Bone marrow (tissue), 2 donors: ENCODE data around the gene RBM43.
"Not testable (repeated sequence)": the region's sequence is repeated elsewhere in the genome, so short reads cannot be mapped to it uniquely, and the experiment has no call there.

Experiments
- DNase-seq, 2 donors: peaks; one replicate each; lab custom pipeline; 2025; lab: John Stamatoyannopoulos, UW

Gene RBM43

DNA sequence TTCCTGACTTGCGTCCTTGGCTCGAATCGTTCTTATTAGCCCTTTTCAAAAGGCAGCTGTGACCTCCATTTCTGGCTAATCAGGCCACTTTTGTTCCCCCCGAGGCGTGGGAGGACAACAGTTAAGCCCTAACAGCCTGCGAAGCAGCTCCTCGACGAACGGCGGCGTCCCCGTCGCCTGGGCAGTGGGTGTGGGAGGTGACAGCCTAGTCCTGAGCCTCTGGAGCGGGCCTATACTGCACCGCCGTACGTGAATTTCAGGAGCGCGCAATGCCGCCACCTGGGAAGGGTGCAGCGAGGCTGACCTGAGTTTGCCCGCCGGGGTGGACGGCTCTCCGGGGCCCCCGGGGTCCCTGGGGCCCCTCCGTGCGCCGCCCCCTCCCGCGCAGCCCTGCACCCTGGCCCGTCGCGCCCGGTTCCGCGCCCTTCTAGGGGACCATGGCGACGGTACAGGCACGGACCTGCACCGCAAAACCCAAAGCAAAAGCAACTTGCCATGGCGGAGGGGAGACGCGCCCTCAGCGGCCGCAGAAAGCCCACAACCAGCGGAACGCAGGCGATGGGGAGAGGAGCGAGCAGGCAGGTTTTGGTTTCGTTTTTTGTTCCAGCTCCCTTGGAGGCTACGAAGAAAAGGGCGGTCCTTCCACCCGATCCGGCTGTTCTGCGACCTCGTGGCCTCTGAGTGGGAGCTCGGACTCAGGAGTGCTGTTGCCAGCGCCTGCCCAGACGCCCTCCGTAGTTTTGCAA lies at the start of gene RBM43:
Gene RBM43, minus strand, starts transcription at position 633 of the 746 bp plus-strand sequence. Its CDS starts 136 bp downstream, at position 497.
- peak; percentile 42 to 87 for DNase-seq

- DNase-seq: not testable (repeated sequence)
Measured at GRCh38 chr2:151310313-151310712, 48.6 kb upstream of the RBM43 start.

DNA sequence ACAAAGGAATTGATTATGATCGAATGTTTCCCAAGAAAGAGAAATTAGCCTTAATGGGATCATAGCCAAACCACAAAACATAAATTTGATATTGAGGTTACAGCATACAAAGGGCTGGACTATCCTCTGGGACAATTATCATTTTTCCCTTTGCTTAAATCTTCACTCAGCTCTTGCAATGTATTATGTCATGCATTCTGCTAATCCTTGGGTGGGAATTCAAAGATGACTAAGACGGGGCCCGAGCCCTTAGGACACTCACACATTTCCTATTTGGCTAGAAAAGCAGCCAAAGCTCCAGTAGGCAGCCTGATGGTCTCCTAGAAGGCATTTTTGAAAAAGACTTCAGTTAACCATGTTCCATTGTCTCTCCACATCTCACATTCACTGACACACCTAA lies 45.0 kb upstream of the RBM43 start:
- no peak for DNase-seq

DNA sequence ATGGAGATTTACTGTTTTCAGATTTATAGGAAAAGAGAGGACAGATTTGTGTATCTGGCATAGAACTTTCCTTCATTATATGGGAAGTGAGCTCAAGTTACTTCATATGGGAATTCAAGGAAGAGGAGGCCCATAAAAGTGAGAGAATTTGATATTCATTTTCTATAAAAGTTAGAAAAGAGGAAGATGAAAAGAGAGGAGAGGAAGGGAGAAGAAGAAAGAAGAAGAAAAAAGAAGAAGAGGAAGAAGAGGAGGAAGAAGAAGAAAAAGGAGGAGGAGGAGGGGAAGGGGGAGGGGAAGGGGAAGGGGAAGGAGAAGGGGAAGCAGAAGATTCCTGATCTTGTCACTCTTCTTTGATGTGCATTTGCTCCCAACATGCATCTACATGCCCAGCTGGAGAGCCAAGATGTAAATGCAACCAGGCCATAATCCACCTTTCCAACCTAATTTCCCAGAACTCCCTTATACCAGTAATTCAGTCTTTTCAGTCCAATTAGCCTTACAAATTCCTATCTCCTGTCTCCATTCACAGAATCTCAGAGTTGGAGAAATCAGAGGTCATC lies 43.5 kb upstream of the RBM43 start:
- DNase-seq: no peak

DNA sequence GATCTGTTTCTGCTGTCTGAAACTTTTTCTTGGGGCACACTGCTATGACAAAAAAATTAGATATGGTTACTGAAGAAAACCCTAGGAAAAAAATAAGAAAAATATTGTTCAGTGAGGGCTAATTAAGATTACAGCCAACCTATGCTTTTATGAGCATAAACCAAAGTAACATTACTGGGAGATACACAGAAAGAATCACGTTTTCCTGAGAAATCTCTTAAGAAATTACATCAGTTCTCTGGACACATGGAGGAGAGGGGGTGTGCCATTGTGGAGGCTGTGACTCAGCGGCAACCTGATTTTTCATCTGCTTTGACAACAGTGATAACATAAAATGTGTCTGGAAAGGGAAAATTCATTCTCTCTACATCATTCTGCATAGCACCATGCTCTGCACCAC lies 41.2 kb upstream of the RBM43 start:
- DNase-seq: no peak

- DNase-seq: no peak
Measured at GRCh38 chr2:151302404-151302803, 40.7 kb upstream of the RBM43 start.

- DNase-seq: no peak
Measured at GRCh38 chr2:151299920-151300539, 38.4 kb upstream of the RBM43 start.

- DNase-seq: peak; percentile 10 to 88
Measured at GRCh38 chr2:151297882-151298281, 36.2 kb upstream of the RBM43 start.

- not testable (repeated sequence) for DNase-seq
Measured at GRCh38 chr2:151295926-151296325, 34.3 kb upstream of the RBM43 start.

DNA sequence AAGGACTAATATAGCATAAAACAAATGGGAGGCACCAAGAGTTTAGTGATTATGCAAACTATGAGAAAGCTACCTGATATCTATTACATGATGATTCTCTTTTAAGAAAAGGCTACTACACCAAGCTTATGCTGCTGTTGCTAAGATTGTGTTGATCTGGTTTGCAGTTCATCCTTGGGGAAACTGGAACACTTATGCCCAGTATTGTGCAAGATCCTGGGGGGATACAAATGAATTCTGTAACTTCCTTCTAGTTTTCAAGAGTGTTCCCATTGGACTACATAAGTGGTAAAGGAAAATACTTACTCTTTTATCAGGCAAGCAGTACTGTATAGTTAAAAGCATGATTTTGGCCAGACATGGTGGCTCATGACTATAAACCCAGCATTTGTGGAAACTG lies 30.9 kb upstream of the RBM43 start:
- DNase-seq: no peak

DNA sequence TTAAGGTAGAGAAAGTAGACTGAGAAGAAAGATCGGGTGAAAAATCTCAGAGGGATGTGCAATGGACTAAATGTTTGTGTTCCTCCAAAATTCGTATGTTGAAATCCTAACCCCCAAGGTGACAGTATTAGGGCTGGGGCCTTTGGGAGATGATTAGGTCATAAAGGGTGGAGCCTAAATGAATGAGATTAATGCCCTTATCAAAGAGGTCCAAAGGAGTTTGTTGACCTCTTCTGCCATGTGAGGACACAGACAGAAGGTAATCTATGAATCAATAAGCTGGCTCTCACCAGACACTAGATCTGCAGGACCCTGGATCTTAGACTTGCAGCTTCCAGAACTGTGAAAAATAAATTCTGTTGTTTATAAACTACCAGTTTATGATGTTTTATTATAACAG lies 30.5 kb upstream of the RBM43 start:
- DNase-seq: no peak

GRCh38 chr2:151291224-151291623 lies 29.6 kb upstream of the RBM43 start:
- DNase-seq: no peak

DNA sequence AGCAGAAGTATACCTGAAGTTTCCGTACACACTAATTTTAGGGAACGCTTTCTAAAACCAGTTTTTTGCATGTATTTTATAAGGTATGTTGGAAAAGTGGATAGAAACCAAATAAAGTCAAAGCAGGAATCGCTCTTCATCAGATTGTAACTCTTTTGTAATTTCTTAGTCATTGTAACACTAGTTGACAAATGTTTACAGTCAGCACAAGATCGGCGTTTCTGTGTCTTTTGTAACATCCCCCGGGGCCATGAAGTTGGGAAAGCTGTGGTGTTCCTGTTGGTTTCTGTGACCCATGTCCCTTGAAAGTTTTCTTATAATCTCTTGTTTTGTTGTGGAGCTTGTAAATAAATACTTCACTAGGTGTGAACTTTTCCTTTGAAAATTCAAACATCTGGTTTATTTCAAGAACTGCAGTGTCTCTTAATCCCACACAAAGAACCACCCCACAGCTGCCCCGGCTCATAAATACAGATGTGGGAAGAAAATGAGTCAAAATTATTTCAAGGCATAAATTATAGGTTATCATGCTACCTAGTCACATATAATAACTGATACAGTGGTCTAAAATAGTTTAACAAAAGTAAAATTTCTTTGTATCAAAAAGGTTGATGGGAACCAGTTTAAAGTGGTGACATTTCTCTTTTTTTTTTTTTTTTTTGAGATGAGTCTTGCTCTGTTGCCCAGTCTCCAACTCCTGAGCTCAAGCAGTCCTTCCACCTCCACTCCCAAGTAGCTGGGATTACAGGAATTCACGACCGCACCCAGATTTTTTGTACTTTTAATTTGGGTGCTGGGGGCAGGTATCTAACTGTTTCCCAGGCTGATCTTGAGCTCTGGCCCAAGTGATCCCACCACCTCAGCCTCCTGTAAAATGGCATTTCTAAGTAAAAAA lies 28.6 kb upstream of the RBM43 start:
- peak in 1 of 2 donors; percentile 16 for DNase-seq

DNA sequence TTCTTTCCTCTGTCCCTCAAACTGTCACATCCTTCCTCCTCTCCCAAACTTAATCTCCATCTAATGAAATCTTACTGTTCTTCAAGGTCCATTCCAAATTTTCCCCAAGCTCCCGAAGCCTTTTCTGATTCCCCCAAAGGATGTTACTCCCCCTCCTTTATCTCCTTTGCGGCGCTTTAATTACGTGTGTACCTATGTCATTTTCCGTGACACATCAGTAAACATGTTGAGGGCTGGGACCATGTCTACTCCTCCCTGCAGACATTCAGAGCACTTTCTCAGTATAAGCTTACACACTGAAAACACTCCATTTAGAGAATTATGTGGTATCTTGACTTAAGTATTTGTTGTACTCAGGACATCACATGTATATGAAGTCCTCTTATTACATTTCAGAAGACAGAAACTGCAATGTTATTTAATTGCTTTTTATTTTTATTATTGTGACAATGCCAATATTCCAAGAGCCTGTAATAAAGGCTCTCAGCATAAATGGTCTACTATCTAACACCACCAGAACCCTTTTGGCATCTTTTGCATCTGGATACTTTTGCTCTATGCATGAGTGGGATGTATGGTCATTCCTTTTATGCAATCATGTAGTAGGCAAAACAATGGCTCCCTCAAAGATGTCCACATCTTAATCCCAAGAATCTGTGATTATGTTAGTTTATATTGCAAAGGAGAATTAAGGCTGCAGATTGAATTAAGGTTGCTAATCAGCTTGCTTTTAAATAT lies 26.0 kb upstream of the RBM43 start:
- no peak for DNase-seq

DNA sequence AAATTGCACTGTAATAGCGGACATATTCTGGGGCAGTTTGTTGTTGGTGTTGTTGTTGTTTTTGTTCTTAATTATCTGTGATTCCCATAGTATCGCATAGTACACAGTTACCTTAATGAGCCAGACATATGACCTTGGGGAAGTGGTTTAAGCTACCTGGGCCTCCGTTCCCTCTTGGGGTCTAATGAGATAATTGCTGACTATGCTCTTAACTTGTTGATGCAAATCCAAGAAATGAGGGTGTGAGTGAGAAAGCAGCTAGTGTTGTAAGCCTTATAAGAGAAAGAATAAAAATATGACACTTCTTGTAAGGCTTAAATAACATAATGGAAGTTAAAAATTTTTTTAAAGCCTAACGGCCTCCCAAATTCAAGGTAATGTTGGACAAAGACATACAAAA lies 20.7 kb upstream of the RBM43 start:
- no peak for DNase-seq

DNA sequence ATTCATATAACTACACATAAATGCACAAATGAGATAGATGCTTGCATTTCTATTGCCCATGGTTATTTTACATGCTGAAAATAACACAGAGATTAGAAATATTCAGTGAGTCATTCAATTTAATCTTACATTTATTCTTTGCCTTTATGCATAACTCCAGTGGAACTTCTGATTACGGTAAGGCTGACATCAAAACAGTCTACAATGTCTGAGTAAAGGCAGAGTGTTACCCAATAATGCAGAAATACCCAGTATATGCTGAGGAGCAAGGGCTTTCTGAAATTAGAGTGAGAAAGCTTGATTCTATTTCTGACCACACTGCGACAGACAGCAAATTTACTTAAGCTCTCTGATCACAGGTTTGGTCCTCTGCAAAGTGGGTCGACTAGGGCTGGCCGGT lies 18.6 kb upstream of the RBM43 start:
- no peak for DNase-seq

- no peak for DNase-seq
Measured at GRCh38 chr2:151278487-151278886, 16.8 kb upstream of the RBM43 start.

DNA sequence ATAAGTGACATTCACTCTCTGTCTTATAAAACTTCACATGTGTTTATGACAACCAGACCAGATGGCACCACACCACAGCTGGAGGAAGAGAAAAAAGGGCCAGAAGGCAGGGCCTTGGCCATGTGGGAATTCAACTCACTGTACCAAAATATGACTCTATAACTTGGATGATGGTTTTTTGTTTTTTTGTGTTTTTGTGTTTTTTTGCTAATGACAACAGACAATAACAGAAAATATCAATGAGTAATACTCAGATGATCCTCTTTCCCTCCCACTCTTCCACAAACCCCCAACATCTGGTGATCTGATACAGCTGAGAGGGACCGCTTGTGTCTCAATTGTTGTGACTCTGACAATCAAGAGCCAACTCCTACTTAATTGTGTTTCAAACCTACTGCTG lies 15.4 kb upstream of the RBM43 start:
- no peak for DNase-seq

- DNase-seq: no peak
Measured at GRCh38 chr2:151275291-151275690, 13.6 kb upstream of the RBM43 start.

DNA sequence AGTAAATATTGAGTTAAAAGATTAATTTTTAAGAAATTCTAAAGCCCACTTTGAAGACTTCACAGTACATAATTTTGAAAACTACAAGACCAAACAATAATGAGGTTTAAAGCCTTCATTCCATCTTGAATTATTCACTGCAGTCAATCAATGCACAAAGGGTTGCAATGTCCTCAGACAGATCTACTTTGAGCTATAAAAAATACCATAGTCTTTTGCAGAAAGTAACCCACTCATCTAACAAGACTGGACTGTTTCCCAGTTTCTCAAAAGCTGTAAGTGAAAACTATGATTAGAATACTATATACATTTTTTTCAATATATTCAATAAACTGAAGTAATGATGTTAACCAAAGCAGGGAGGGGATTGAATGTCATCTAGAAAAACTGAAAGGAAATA lies 10.2 kb upstream of the RBM43 start:
- DNase-seq: no peak

GRCh38 chr2:151269798-151270568 lies 8.3 kb upstream of the RBM43 start:
- no peak for DNase-seq
